Esophagus (tissue), 2 donors: ENCODE measurements around the gene KCNT1. TPM values are rescaled to one million over a fixed set of nuclear protein-coding genes. Genes with fewer than 3 reads are reported as not detected.

Experiments used
- polyA plus RNA-seq, 2 donors: library from polyadenylated mRNA; stranded (reverse); fragments of 200-250 nt; gene quantifications; one replicate each; pipeline ENCODE4 v1.2.3, GENCODE V29; 2013
- donor health status: healthy with polysubstance abuse.
- donor health status: Bipolar disorder and iron deficiency.

Gene KCNT1
- polyA plus RNA-seq, 2 donors: 0.06 to 0.14 TPM

Other genes starting within 250 kb of the KCNT1 start
- 1 to 10 TPM; 4.7 to 6.4 TPM for gene PPP1R26, start 222.4 kb upstream of the KCNT1 start, polyA plus RNA-seq
- gene MRPS2, start 201.5 kb upstream of the KCNT1 start, polyA plus RNA-seq: 10 to 100 TPM; 19.3 to 40.8 TPM
- not detected for gene LCN1, start 180.7 kb upstream of the KCNT1 start, polyA plus RNA-seq
- not detected for gene OBP2A, start 156.1 kb upstream of the KCNT1 start, polyA plus RNA-seq
- not detected for gene PAEP, start 140.4 kb upstream of the KCNT1 start, polyA plus RNA-seq
- not detected for gene GLT6D1, start 62.6 kb upstream of the KCNT1 start, polyA plus RNA-seq
- not detected for gene LCN9, start 38.9 kb upstream of the KCNT1 start, polyA plus RNA-seq
- not detected for gene SOHLH1, start 2.7 kb upstream of the KCNT1 start, polyA plus RNA-seq
- 10 to 100 TPM; 14.0 to 18.4 TPM for gene CAMSAP1, start 205.4 kb downstream of the KCNT1 start, polyA plus RNA-seq